Effector memory CD4-positive, alpha-beta T cell (primary cell): Measurements from ENCODE around the gene AP5S1.
"Not testable (repeated sequence)": the region's sequence is repeated elsewhere in the genome, so short reads cannot be mapped to it uniquely, and the experiment has no call there.

Source experiments
- DNase-seq, 3 donors: peaks; one replicate each; pipeline ENCODE4 v3.0.0-alpha.2; 2020
- H3K27ac ChIP-seq: 2 replicates; pipeline ENCODE4 v1.7.0; 2013; ENCODE audit warnings: mild to moderate bottlenecking, low read length, moderate library complexity; ENCODE audit not compliant: insufficient read depth, poor library complexity, severe bottlenecking
- H3K27me3 ChIP-seq: replicated peaks from 2 replicates; pipeline ENCODE4 v1.7.0; 2013; ENCODE audit warnings: mild to moderate bottlenecking, low read length; ENCODE audit not compliant: insufficient read depth, control insufficient read depth, poor library complexity, severe bottlenecking
- H3K36me3 ChIP-seq: 2 replicates; pipeline ENCODE4 v1.7.0; 2013; ENCODE audit warnings: mild to moderate bottlenecking, low read length, moderate library complexity; ENCODE audit not compliant: control insufficient read depth, insufficient read depth
- H3K4me1 ChIP-seq: 2 replicates; pipeline ENCODE4 v1.7.0; 2013; ENCODE audit warnings: low read length, mild to moderate bottlenecking; ENCODE audit not compliant: control insufficient read depth, insufficient read depth, poor library complexity, severe bottlenecking
- H3K4me3 ChIP-seq: 2 replicates; pipeline ENCODE4 v1.7.0; 2013; ENCODE audit warnings: low read length, low read depth, mild to moderate bottlenecking; ENCODE audit not compliant: insufficient read depth, poor library complexity, severe bottlenecking
- H3K9me3 ChIP-seq: 2 replicates; pipeline ENCODE4 v1.7.0; 2013; ENCODE audit warnings: mild to moderate bottlenecking, low read length, moderate library complexity; ENCODE audit not compliant: control insufficient read depth

AP5S1 gene

GRCh38 chr20:3843990-3844619 lies 23.8 kb downstream of the AP5S1 start:
- not testable (repeated sequence) for H3K4me1 ChIP-seq, H3K27me3 ChIP-seq, H3K36me3 ChIP-seq, H3K9me3 ChIP-seq, H3K27ac ChIP-seq, DNase-seq, H3K4me3 ChIP-seq

DNA sequence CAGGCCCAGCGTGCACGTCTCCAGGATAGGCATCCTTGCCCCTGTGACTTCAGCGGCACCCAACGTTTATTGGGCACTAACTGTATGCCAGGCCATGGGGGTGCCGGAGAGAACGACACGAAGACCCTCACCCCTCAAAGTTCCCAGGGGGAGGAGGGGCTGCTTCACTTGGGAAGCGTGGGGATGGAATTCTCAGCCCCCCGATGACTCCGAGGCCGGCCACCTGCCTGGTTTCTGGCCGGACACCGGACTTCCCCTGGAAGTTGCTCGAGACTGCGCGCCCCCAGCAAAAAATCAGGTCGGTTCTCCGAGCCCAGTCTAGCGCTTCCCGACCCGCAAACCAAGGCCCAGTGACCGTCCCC lies 26.0 kb downstream of the AP5S1 start:
- no peaks in the 10 kb centered on the region for H3K9me3 ChIP-seq
- no peak for DNase-seq

DNA sequence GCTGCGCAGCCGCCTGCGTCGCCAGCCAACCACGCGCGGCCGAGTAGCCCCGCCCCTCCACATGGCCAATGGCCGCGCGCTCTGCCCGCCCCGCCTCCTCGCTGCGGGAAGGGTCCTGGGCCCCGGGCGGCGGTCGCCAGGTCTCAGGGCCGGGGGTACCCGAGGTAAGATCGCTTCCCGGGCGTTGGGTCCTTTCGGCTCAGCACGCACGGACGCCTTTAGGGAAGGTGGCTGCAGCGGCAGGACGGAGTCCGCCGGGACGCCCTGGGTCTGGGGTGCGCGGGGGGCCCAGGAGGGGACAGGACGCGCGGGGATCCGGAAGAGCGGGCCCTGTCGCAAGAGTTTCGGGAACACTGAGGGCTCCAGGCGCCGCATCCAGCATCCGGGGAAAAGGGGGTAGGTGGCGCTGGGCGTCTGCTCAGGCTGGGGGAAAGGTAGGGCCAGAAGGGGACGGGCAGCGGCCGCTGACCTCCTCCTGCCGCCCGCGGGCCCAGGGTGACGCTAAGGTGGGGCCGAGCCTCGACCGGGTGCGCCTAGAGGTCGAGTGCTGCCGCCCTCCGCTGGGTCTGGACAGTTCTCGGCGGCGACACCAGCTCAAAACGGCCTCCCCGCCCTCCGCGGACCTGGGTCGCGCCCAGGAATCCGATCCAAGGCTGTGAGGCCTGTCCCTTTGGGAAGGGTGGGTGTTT lies 26.5 kb downstream of the AP5S1 start, which contains the start of gene MAVS:
MAVS (plus strand) TSS at position 95 of the 689 bp plus-strand sequence. CDS start 7,791 bp downstream, outside the sequence.
- peaks cover 7% of the 10 kb centered on the region for H3K4me1 ChIP-seq

More for the DNA sequence above, 26.0 kb downstream of the AP5S1 start:
- H3K27ac ChIP-seq, result peak overlapping the region; percentile 78
- H3K36me3 ChIP-seq, result no peaks in the 10 kb centered on the region
- peaks cover 7% of the 10 kb centered on the region for H3K4me1 ChIP-seq
- H3K27me3 ChIP-seq, result no peaks in the 10 kb centered on the region
- peak overlapping the region; percentile 94 for H3K4me3 ChIP-seq

GRCh38 chr20:3847429-3847940 lies 27.1 kb downstream of the AP5S1 start:
- Histone ChIP-seq H3K36me3 (no peaks in the 10 kb centered on the region), H3K4me3 (peak overlapping the region; percentile 94), H3K27ac (peak overlapping the region; percentile 78), H3K27me3 (no peaks in the 10 kb centered on the region), H3K4me1 (peaks cover 7% of the 10 kb centered on the region), H3K9me3 (no peaks in the 10 kb centered on the region)
- DNase-seq, result no peak

More for the DNA sequence above, 26.5 kb downstream of the AP5S1 start, which contains the start of gene MAVS:
- Histone ChIP-seq H3K27ac (peak within 1 kb of the TSS; percentile 78), H3K36me3 (no peaks in the 10 kb centered on the region), H3K4me3 (peak within 1 kb of the TSS; percentile 94), H3K27me3 (no peaks in the 10 kb centered on the region), H3K9me3 (no peaks in the 10 kb centered on the region)
- peak; percentile 75 to 80 (median 77) for DNase-seq

GRCh38 chr20:3848565-3848964 lies 28.2 kb downstream of the AP5S1 start:
- no peaks in the 10 kb centered on the region for H3K27me3 ChIP-seq
- H3K36me3 ChIP-seq, result no peaks in the 10 kb centered on the region
- no peaks in the 10 kb centered on the region for H3K9me3 ChIP-seq
- DNase-seq, result no peak
- H3K4me3 ChIP-seq, result no peak overlapping the region
- no peak overlapping the region for H3K27ac ChIP-seq
- peaks cover 7% of the 10 kb centered on the region for H3K4me1 ChIP-seq

- no peak overlapping the region for H3K27ac ChIP-seq
- H3K9me3 ChIP-seq, result no peaks in the 10 kb centered on the region
- peaks cover 18% of the 10 kb centered on the region for H3K36me3 ChIP-seq
- DNase-seq, result no peak
- no peak overlapping the region for H3K4me3 ChIP-seq
- no peaks in the 10 kb centered on the region for H3K27me3 ChIP-seq
- H3K4me1 ChIP-seq, result no peaks in the 10 kb centered on the region
Observed at GRCh38 chr20:3854462-3854871, 34.1 kb downstream of the AP5S1 start.

DNA sequence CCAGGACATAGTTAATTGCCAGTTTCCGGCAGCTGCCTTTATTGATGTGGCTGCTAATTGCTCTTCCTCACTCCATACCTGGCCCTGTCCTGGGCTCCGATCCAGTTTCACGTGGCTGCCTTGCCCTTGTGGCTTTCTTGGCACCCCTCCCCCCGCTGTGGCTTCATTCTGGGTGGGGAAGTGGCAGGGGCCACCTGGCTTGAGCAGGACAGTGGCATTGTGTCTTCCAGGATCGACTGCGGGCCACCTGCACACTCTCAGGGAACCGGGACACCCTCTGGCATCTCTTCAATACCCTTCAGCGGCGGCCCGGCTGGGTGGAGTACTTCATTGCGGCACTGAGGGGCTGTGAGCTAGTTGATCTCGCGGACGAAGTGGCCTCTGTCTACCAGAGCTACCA lies 37.1 kb downstream of the AP5S1 start:
- H3K9me3 ChIP-seq, result no peaks in the 10 kb centered on the region
- DNase-seq, result no peak
- H3K4me3 ChIP-seq, result no peak overlapping the region
- no peaks in the 10 kb centered on the region for H3K27me3 ChIP-seq
- no peaks in the 10 kb centered on the region for H3K4me1 ChIP-seq
- H3K36me3 ChIP-seq, result peaks cover 30% of the 10 kb centered on the region
- H3K27ac ChIP-seq, result no peak overlapping the region

- no peaks in the 10 kb centered on the region for H3K27me3 ChIP-seq
- H3K36me3 ChIP-seq, result peaks cover 43% of the 10 kb centered on the region
- H3K4me3 ChIP-seq, result no peak overlapping the region
- H3K9me3 ChIP-seq, result no peaks in the 10 kb centered on the region
- DNase-seq, result no peak
- H3K4me1 ChIP-seq, result no peaks in the 10 kb centered on the region
- H3K27ac ChIP-seq, result no peak overlapping the region
Observed at GRCh38 chr20:3858689-3859088, 38.3 kb downstream of the AP5S1 start.

DNA sequence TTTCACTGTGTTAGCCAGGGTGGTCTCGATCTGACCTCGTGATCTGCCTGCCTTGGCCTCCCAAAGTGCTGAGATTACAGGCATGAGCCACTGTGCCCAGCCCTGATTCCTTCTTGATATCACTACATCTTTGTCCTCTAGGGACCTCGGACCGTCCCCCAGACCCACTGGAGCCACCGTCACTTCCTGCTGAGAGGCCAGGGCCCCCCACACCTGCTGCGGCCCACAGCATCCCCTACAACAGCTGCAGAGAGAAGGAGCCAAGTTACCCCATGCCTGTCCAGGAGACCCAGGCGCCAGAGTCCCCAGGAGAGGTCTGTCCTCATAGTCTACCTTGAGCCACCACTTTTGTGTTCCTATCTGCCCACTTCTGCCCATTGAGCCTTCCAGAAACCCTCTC lies 40.8 kb downstream of the AP5S1 start:
- peaks cover 68% of the 10 kb centered on the region for H3K36me3 ChIP-seq
- no peak for DNase-seq

GRCh38 chr20:3862333-3862732 lies 42.0 kb downstream of the AP5S1 start:
- Histone ChIP-seq H3K4me1 (no peaks in the 10 kb centered on the region), H3K4me3 (no peak overlapping the region), H3K27ac (no peak overlapping the region), H3K9me3 (no peaks in the 10 kb centered on the region), H3K36me3 (peaks cover 71% of the 10 kb centered on the region), H3K27me3 (no peaks in the 10 kb centered on the region)
- no peak for DNase-seq

More for the DNA sequence above, 40.8 kb downstream of the AP5S1 start:
- Histone ChIP-seq H3K9me3 (no peaks in the 10 kb centered on the region), H3K27ac (no peak overlapping the region), H3K27me3 (no peaks in the 10 kb centered on the region), H3K4me1 (no peaks in the 10 kb centered on the region), H3K4me3 (no peak overlapping the region)
